Brain microvascular endothelial cell (primary cell): ENCODE data around the gene CTBP2.

ENCODE experiments used
- DNase-seq: peaks from one replicate; pipeline ENCODE4 v3.0.0-alpha.2; 2020
- H3K27ac ChIP-seq: fragments of 250-450 bp; sonication (Bioruptor Pico); 2 replicates; pipeline ENCODE4 v1.5.1; 2020; ENCODE audit warnings: mild to moderate bottlenecking, moderate library complexity
- H3K27me3 ChIP-seq: fragments of 250-450 bp; sonication (Bioruptor Pico); replicated peaks from 2 replicates; pipeline ENCODE4 v1.5.1; 2020; ENCODE audit warnings: mild to moderate bottlenecking
- H3K36me3 ChIP-seq: fragments of 250-450 bp; sonication (Bioruptor Pico); replicated peaks from 2 replicates; pipeline ENCODE4 v1.5.1; 2020; ENCODE audit warnings: mild to moderate bottlenecking
- H3K4me3 ChIP-seq: 2 replicates; pipeline ENCODE4 v1.5.1; 2011; ENCODE audit warnings: low read depth, mild to moderate bottlenecking, control low read depth, low read length, moderate library complexity
- in situ Hi-C: cut with HindIII; loops from 2 replicates; pipeline ENCODE4 v1.10.0; 2017; ENCODE audit warnings: low sequenced_read_pairs, low pct_ligation_motif_present
- TF ChIP-seq, protein P1 (sequence below): IDR thresholded peaks from 2 replicates; pipeline ENCODE4 v1.5.1; 2011; ENCODE audit warnings: low read depth, mild to moderate bottlenecking, moderate library complexity, low read length, control low read depth, inconsistent platforms; ENCODE audit errors: missing control alignments

CTBP2 gene

DNA sequence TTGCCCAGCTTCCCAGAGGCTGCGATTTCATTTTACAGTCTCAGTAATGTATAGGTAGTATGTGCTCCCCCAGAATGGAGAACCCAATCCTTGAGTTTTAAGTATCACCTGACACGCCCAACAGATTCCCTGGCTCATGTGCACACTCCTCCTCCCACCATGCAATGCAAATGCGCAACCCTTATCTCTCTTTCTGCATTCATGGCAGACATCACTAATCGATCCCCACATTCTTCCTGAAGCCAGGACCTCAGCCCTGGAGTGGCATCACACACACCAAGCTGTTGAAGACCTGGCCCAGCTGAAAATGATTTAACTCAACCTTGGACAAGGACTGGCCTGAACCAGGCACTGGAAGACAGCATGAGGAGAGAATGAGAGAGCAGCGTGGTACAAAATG is 150.0 kb downstream of the CTBP2 start:
- no peak for DNase-seq
- in situ Hi-C loops, result no loop called here
- Histone ChIP-seq H3K27me3 (no peaks in the 10 kb centered on the region), H3K4me3 (no peak overlapping the region), H3K27ac (no peak overlapping the region), H3K36me3 (peaks cover 3% of the 10 kb centered on the region)
- TF ChIP-seq, protein P1, sequence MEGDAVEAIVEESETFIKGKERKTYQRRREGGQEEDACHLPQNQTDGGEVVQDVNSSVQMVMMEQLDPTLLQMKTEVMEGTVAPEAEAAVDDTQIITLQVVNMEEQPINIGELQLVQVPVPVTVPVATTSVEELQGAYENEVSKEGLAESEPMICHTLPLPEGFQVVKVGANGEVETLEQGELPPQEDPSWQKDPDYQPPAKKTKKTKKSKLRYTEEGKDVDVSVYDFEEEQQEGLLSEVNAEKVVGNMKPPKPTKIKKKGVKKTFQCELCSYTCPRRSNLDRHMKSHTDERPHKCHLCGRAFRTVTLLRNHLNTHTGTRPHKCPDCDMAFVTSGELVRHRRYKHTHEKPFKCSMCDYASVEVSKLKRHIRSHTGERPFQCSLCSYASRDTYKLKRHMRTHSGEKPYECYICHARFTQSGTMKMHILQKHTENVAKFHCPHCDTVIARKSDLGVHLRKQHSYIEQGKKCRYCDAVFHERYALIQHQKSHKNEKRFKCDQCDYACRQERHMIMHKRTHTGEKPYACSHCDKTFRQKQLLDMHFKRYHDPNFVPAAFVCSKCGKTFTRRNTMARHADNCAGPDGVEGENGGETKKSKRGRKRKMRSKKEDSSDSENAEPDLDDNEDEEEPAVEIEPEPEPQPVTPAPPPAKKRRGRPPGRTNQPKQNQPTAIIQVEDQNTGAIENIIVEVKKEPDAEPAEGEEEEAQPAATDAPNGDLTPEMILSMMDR, result no peak

DNA sequence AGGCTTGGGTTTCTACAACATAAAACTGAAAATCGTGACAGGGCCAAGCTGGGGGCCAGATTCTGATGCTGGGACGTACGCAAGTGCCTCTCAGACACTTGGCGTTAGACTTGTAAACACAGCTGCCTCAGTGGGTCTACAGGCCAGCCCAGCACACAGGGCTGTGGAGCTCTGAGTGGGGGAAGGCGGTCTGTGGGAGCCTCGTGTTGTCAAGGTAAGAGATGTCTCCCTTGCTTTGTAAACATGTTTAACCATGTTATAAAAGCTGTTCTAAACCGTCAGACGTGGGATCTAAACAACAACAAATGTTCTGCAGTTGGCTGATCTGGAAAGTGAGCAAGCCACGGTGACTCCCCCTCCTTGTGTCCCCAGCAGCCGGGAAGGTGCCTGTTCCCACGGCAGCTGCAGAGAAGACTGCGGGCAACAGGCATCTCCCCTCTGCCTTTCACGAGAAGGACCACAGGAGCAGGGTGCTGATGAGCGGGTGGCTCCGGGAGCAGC is 150.7 kb downstream of the CTBP2 start:
- DNase-seq, result no peak
- H3K27ac ChIP-seq, result no peak overlapping the region
- H3K27me3 ChIP-seq, result no peaks in the 10 kb centered on the region
- H3K4me3 ChIP-seq, result no peak overlapping the region
- in situ Hi-C loops, result no loop called here
- TF ChIP-seq, protein P1, result no peak
- peaks cover 3% of the 10 kb centered on the region for H3K36me3 ChIP-seq

DNA sequence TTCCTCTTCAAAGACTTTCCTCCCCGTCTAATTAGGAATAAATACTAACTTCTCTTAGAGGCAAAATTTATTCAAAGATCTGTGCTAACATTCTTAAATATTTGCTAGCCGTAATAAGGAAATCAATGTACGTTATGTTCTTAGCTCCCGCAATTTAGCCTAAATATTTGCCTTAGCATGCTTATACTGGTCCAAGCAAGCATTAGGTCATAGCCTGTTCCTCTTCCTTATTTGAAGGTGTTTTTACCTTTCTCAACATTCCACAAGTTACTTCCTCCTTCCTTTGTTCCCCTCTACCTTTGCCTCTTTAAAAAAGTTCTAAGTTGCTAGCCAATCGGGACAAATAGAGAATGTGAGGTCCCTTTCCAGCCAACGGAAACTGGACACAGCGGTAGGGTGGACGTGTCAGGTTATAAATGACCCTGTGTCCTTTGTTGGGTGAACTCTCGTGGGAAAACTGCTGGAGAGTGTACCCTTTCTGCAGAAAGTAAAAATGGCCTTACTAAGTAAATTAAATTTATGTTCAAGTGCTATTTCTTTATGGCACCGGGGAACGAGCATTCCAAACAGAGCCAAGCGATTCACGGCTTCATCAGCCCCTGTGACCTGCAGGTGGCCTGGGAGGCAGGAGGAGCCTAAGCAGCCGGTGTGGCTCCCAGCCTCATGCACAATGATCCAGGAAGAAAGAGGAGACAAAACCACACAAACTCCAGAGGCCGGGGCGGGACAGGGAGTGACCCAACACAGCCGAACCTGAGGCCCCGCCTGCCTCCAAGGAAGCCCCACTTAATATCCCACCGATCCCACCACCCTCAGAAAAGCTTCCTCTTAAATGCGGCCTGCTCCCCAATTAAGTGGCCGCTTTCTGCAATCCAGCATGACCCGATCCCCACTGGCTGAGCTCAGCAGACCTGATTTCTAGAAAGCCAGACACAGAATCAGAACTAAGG is 151.4 kb downstream of the CTBP2 start:
- H3K27ac ChIP-seq, result no peak overlapping the region
- TF ChIP-seq, protein P1, result no peak
- no peak overlapping the region for H3K4me3 ChIP-seq
- no peaks in the 10 kb centered on the region for H3K27me3 ChIP-seq
- in situ Hi-C loops, result no loop called here
- no peak for DNase-seq
- H3K36me3 ChIP-seq, result peaks cover 3% of the 10 kb centered on the region

DNA sequence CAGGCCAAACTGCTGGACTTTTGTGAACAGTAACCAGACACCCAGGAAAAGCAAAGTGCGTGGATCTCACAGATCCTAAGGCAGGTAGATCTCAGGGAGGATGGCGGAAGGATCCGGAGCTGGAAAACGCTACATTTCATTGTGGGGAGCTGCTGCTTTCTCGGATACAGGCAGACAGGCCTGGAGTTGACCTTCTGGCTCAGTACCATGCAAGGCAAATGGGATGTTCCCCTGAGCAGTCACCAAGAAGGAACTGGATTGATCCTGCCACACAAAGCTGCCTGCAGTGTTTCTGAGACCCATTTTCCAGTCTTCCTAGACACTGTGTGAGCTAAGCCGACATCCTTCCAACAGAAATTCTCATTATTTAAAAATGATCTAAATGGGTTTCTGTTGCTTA is 152.9 kb downstream of the CTBP2 start:
- Histone ChIP-seq H3K36me3 (peaks cover 3% of the 10 kb centered on the region), H3K4me3 (no peak overlapping the region), H3K27me3 (no peaks in the 10 kb centered on the region), H3K27ac (no peak overlapping the region)
- in situ Hi-C loops, result no loop called here
- no peak for DNase-seq
- TF ChIP-seq, protein P1, result no peak

DNA sequence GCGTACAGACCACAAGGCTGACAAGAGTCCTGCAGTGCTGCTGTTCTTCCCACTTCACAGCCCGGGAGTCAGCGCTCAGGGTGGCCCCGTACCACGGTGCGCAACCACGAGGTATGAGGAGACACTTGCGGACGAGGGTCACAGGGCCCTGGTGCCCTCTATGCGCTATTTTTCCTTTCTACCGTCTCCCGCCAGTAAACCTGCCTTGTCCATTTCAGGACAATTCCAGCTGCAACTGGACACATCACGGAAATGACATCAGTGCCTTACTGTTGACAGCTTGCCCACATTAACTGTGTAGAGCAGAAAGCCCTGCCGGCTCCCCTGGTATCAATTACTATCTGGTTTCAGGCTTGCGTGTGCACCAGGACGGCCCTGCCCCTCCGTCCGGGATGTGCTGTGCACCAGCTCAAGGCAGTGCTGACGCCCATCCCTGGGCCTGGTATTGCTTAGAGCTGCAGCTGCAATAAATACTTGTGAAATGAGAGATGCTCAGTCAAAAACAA is 153.4 kb downstream of the CTBP2 start:
- TF ChIP-seq, protein P1, result no peak
- in situ Hi-C loops, result no loop called here
- no peak overlapping the region for H3K27ac ChIP-seq
- no peaks in the 10 kb centered on the region for H3K27me3 ChIP-seq
- no peaks in the 10 kb centered on the region for H3K36me3 ChIP-seq
- DNase-seq, result no peak
- H3K4me3 ChIP-seq, result no peak overlapping the region
